ENCODE measurements around the gene STX3. TPM values are rescaled to one million over a fixed set of nuclear protein-coding genes. Genes with fewer than 3 reads are reported as not detected.
"Not testable (repeated sequence)": the region's sequence is repeated elsewhere in the genome, so short reads cannot be mapped to it uniquely, and the experiment has no call there.

The STX3 gene
- total and polyA plus RNA-seq, 9 donors: 3.1 to 8.9 (median 4.7) TPM

GRCh38 chr11:59802639-59803176 lies 47.5 kb downstream of the STX3 start:
- peaks cover 29% of the 10 kb centered on the region for H3K36me3 ChIP-seq (ENCODE audit: control insufficient read depth, insufficient read depth, low read length)
- no peak overlapping the region for H3K4me3 ChIP-seq (ENCODE audit: low read length)
- DNase-seq: peak; percentile 71
- 6% methylated on average over 2 of the region's 4 CpGs for WGBS (ENCODE audit: insufficient coverage)
- H3K27ac ChIP-seq (ENCODE audit: low read length): no peak overlapping the region
- H3K27me3 ChIP-seq (ENCODE audit: control insufficient read depth, insufficient read depth, low read length): no peaks in the 10 kb centered on the region
- H3K9me3 ChIP-seq (replicated peaks; ENCODE audit: control insufficient read depth, low read depth, low read length): no peaks in the 10 kb centered on the region
- H3K4me1 ChIP-seq (ENCODE audit: control insufficient read depth, insufficient read depth, low read length): no peaks in the 10 kb centered on the region

- Histone ChIP-seq H3K27ac (ENCODE audit: low read length) (no peak overlapping the region), H3K4me3 (ENCODE audit: low read length) (no peak overlapping the region), H3K27me3 (ENCODE audit: control insufficient read depth, insufficient read depth, low read length) (no peaks in the 10 kb centered on the region), H3K9me3 (replicated peaks; ENCODE audit: control insufficient read depth, low read depth, low read length) (no peaks in the 10 kb centered on the region), H3K4me1 (ENCODE audit: control insufficient read depth, insufficient read depth, low read length) (no peaks in the 10 kb centered on the region), H3K36me3 (ENCODE audit: control insufficient read depth, insufficient read depth, low read length) (peaks cover 29% of the 10 kb centered on the region)
- WGBS (ENCODE audit: insufficient coverage): no CpG with 5 or more reads among the region's 2 CpGs
- no peak for DNase-seq
These were observed 48.9 kb downstream of the STX3 start for GRCh38 chr11:59804061-59804460.

GRCh38 chr11:59807047-59807610 lies 52.0 kb downstream of the STX3 start:
- DNase-seq: no peak
- Histone ChIP-seq H3K27ac (ENCODE audit: low read length) (no peak overlapping the region), H3K36me3 (ENCODE audit: control insufficient read depth, insufficient read depth, low read length) (peaks cover 29% of the 10 kb centered on the region), H3K27me3 (ENCODE audit: control insufficient read depth, insufficient read depth, low read length) (no peaks in the 10 kb centered on the region), H3K9me3 (replicated peaks; ENCODE audit: control insufficient read depth, low read depth, low read length) (no peaks in the 10 kb centered on the region), H3K4me1 (ENCODE audit: control insufficient read depth, insufficient read depth, low read length) (peaks cover 6% of the 10 kb centered on the region), H3K4me3 (ENCODE audit: low read length) (no peak overlapping the region)
- WGBS (ENCODE audit: insufficient coverage): no CpG with 5 or more reads among the region's 1 CpG

GRCh38 chr11:59810189-59810910 lies 55.2 kb downstream of the STX3 start, which contains the start of gene MRPL16:
MRPL16 (minus strand) TSS chr11:59810778; CDS start chr11:59810658, 120 bp downstream.
- Histone ChIP-seq H3K36me3 (ENCODE audit: control insufficient read depth, insufficient read depth, low read length) (peaks cover 19% of the 10 kb centered on the region), H3K4me1 (ENCODE audit: control insufficient read depth, insufficient read depth, low read length) (peaks cover 6% of the 10 kb centered on the region), H3K9me3 (replicated peaks; ENCODE audit: control insufficient read depth, low read depth, low read length) (no peaks in the 10 kb centered on the region), H3K4me3 (ENCODE audit: low read length) (peak within 1 kb of the TSS; percentile 99), H3K27me3 (ENCODE audit: control insufficient read depth, insufficient read depth, low read length) (no peaks in the 10 kb centered on the region), H3K27ac (ENCODE audit: low read length) (peak within 1 kb of the TSS; percentile 78)
- 0% methylated on average over 41 of the region's 54 CpGs for WGBS (ENCODE audit: insufficient coverage)
- peak; percentile 92 for DNase-seq

GRCh38 chr11:59810911-59811259 lies 55.7 kb downstream of the STX3 start:
- Histone ChIP-seq H3K36me3 (ENCODE audit: control insufficient read depth, insufficient read depth, low read length) (peaks cover 15% of the 10 kb centered on the region), H3K27me3 (ENCODE audit: control insufficient read depth, insufficient read depth, low read length) (no peaks in the 10 kb centered on the region), H3K4me3 (ENCODE audit: low read length) (peak overlapping the region; percentile 99), H3K27ac (ENCODE audit: low read length) (no peak overlapping the region), H3K4me1 (ENCODE audit: control insufficient read depth, insufficient read depth, low read length) (peaks cover 6% of the 10 kb centered on the region), H3K9me3 (replicated peaks; ENCODE audit: control insufficient read depth, low read depth, low read length) (no peaks in the 10 kb centered on the region)
- WGBS (ENCODE audit: insufficient coverage): no CpG with 5 or more reads among the region's 8 CpGs
- no peak for DNase-seq

- Histone ChIP-seq H3K27ac (ENCODE audit: low read length) (no peak overlapping the region), H3K4me3 (ENCODE audit: low read length) (no peak overlapping the region), H3K9me3 (replicated peaks; ENCODE audit: control insufficient read depth, low read depth, low read length) (no peaks in the 10 kb centered on the region), H3K27me3 (ENCODE audit: control insufficient read depth, insufficient read depth, low read length) (no peaks in the 10 kb centered on the region), H3K36me3 (ENCODE audit: control insufficient read depth, insufficient read depth, low read length) (peaks cover 3% of the 10 kb centered on the region), H3K4me1 (ENCODE audit: control insufficient read depth, insufficient read depth, low read length) (peaks cover 6% of the 10 kb centered on the region)
- no CpG with 5 or more reads among the region's 2 CpGs for WGBS (ENCODE audit: insufficient coverage)
- DNase-seq: no peak
These were observed 57.0 kb downstream of the STX3 start for GRCh38 chr11:59812220-59812619.

- Histone ChIP-seq H3K4me3 (ENCODE audit: low read length) (no peak overlapping the region), H3K4me1 (ENCODE audit: control insufficient read depth, insufficient read depth, low read length) (peaks cover 6% of the 10 kb centered on the region), H3K36me3 (ENCODE audit: control insufficient read depth, insufficient read depth, low read length) (no peaks in the 10 kb centered on the region), H3K27ac (ENCODE audit: low read length) (no peak overlapping the region), H3K9me3 (replicated peaks; ENCODE audit: control insufficient read depth, low read depth, low read length) (no peaks in the 10 kb centered on the region), H3K27me3 (ENCODE audit: control insufficient read depth, insufficient read depth, low read length) (no peaks in the 10 kb centered on the region)
- no peak for DNase-seq
- WGBS (ENCODE audit: insufficient coverage): no CpG with 5 or more reads among the region's 1 CpG
These were observed 58.2 kb downstream of the STX3 start for GRCh38 chr11:59813364-59813763.

- H3K27ac ChIP-seq (ENCODE audit: low read length): no peak overlapping the region
- H3K27me3 ChIP-seq (ENCODE audit: control insufficient read depth, insufficient read depth, low read length): no peaks in the 10 kb centered on the region
- H3K36me3 ChIP-seq (ENCODE audit: control insufficient read depth, insufficient read depth, low read length): no peaks in the 10 kb centered on the region
- no peaks in the 10 kb centered on the region for H3K9me3 ChIP-seq (replicated peaks; ENCODE audit: control insufficient read depth, low read depth, low read length)
- H3K4me3 ChIP-seq (ENCODE audit: low read length): no peak overlapping the region
- no peak for DNase-seq
- WGBS (ENCODE audit: insufficient coverage): no CpG with 5 or more reads among the region's 1 CpG
- peaks cover 6% of the 10 kb centered on the region for H3K4me1 ChIP-seq (ENCODE audit: control insufficient read depth, insufficient read depth, low read length)
These were observed 58.8 kb downstream of the STX3 start for GRCh38 chr11:59814021-59814420.

- no CpG with 5 or more reads among the region's 1 CpG for WGBS (ENCODE audit: insufficient coverage)
- no peak for DNase-seq
- Histone ChIP-seq H3K9me3 (replicated peaks; ENCODE audit: control insufficient read depth, low read depth, low read length) (no peaks in the 10 kb centered on the region), H3K36me3 (ENCODE audit: control insufficient read depth, insufficient read depth, low read length) (no peaks in the 10 kb centered on the region), H3K27ac (ENCODE audit: low read length) (no peak overlapping the region), H3K4me3 (ENCODE audit: low read length) (no peak overlapping the region), H3K27me3 (ENCODE audit: control insufficient read depth, insufficient read depth, low read length) (no peaks in the 10 kb centered on the region), H3K4me1 (ENCODE audit: control insufficient read depth, insufficient read depth, low read length) (no peaks in the 10 kb centered on the region)
These were observed 60.6 kb downstream of the STX3 start for GRCh38 chr11:59815754-59816153.

GRCh38 chr11:59816434-59816833 lies 61.3 kb downstream of the STX3 start:
- not testable (repeated sequence) for H3K27ac ChIP-seq (ENCODE audit: low read length); DNase-seq; H3K4me3 ChIP-seq (ENCODE audit: low read length); H3K9me3 ChIP-seq (replicated peaks; ENCODE audit: control insufficient read depth, low read depth, low read length); H3K36me3 ChIP-seq (ENCODE audit: control insufficient read depth, insufficient read depth, low read length); H3K4me1 ChIP-seq (ENCODE audit: control insufficient read depth, insufficient read depth, low read length); H3K27me3 ChIP-seq (ENCODE audit: control insufficient read depth, insufficient read depth, low read length)
- no CpG with 5 or more reads among the region's 1 CpG for WGBS (ENCODE audit: insufficient coverage)
